ENCODE data around the gene MECP2. TPM values are rescaled to one million over a fixed set of nuclear protein-coding genes. Genes with fewer than 3 reads are reported as not detected.
"Not testable (repeated sequence)": the region's sequence is repeated elsewhere in the genome, so short reads cannot be mapped to it uniquely, and the experiment has no call there.

Gene MECP2
- 69.8 and 71.4 TPM in 2 replicates for total RNA-seq

GRCh38 chrX:154097589-154098541 lies at the start of gene MECP2:
Gene MECP2 (minus strand): TSS chrX:154097717.
- intact Hi-C loops (cut with micrococcal nuclease), result loop anchor here (1.0 to 5.0 kb wide), 5 partner anchors 38 to 1156 kb away; partner anchors contain the start of genes ARHGAP4 and SLC10A3

- intact Hi-C loops (cut with micrococcal nuclease), result not testable (repeated sequence)
Measured at GRCh38 chrX:154144010-154144409, 46.5 kb upstream of the MECP2 start, which contains the start of gene OPN1LW. Gene OPN1LW (plus strand): TSS chrX:154144243. CDS start chrX:154144284, 41 bp downstream.

- intact Hi-C loops (cut with micrococcal nuclease), result no loop called here
Measured at GRCh38 chrX:154142950-154143745, 45.6 kb upstream of the MECP2 start.

GRCh38 chrX:154142386-154142785 lies 44.9 kb upstream of the MECP2 start:
- intact Hi-C loops (cut with micrococcal nuclease), result no loop called here

GRCh38 chrX:154140742-154141141 lies 43.2 kb upstream of the MECP2 start:
- intact Hi-C loops (cut with micrococcal nuclease), result no loop called here

- intact Hi-C loops (cut with micrococcal nuclease), result no loop called here
Measured at GRCh38 chrX:154140206-154140605, 42.7 kb upstream of the MECP2 start.

GRCh38 chrX:154138857-154139256 lies 41.3 kb upstream of the MECP2 start:
- intact Hi-C loops (cut with micrococcal nuclease), result no loop called here

- intact Hi-C loops (cut with micrococcal nuclease), result loop anchor here (1.0 kb wide), 2 partner anchors 39 to 172 kb away; partner anchors contain the start of gene MECP2
Measured at GRCh38 chrX:154136627-154137161, 39.2 kb upstream of the MECP2 start.

- intact Hi-C loops (cut with micrococcal nuclease), result loop anchor here (1.0 kb wide), 3 partner anchors 11 to 173 kb away; partner anchors contain the start of gene MECP2
Measured at GRCh38 chrX:154135458-154136229, 38.1 kb upstream of the MECP2 start.

- intact Hi-C loops (cut with micrococcal nuclease), result no loop called here
Measured at GRCh38 chrX:154132366-154132765, 34.8 kb upstream of the MECP2 start.

- intact Hi-C loops (cut with micrococcal nuclease), result no loop called here
Measured at GRCh38 chrX:154131955-154132354, 34.4 kb upstream of the MECP2 start.

GRCh38 chrX:154126101-154126500 lies 28.6 kb upstream of the MECP2 start:
- intact Hi-C loops (cut with micrococcal nuclease), result no loop called here

- intact Hi-C loops (cut with micrococcal nuclease), result no loop called here
Measured at GRCh38 chrX:154125391-154126040, 28.0 kb upstream of the MECP2 start.

- intact Hi-C loops (cut with micrococcal nuclease), result loop anchor here (1.0 kb wide), 1 partner anchor 12 kb away; no protein-coding TSS in a partner anchor
Measured at GRCh38 chrX:154123241-154124219, 26.0 kb upstream of the MECP2 start.

- intact Hi-C loops (cut with micrococcal nuclease), result no loop called here
Measured at GRCh38 chrX:154121961-154122360, 24.4 kb upstream of the MECP2 start.

GRCh38 chrX:154121207-154121606 lies 23.7 kb upstream of the MECP2 start:
- intact Hi-C loops (cut with micrococcal nuclease), result no loop called here

GRCh38 chrX:154120567-154120966 lies 23.1 kb upstream of the MECP2 start:
- intact Hi-C loops (cut with micrococcal nuclease), result no loop called here

GRCh38 chrX:154117566-154117965 lies 20.0 kb upstream of the MECP2 start:
- intact Hi-C loops (cut with micrococcal nuclease), result no loop called here
